Thoracic aorta (tissue), 2 donors: ENCODE measurements around the gene ATAT1. TPM values are rescaled to one million over a fixed set of nuclear protein-coding genes. Genes with fewer than 3 reads are reported as not detected.
A peak's percentile ranks its signal among the peaks of the same experiment; 100 is the strongest.

Experiments
- ATAC-seq: fragments of 150-250 bp; one replicate; pipeline ENCODE4 v1.8.0; 2017; ENCODE audit warnings: low read depth; ENCODE audit not compliant: insufficient number of reproducible peaks, low FRiP score
- DNase-seq: peaks from one replicate; pipeline ENCODE4 v3.0.0-alpha.2; 2020; ENCODE audit warnings: low spot score
- H3K27ac ChIP-seq, 2 donors: fragments of 200-600 bp; sonication (generic); 1 replicate in 1 of 2; 2 replicates in 1 of 2; pipeline ENCODE4 v1.5.1; 2016; ENCODE audit warnings: mild to moderate bottlenecking in 2 of 2, moderate library complexity in 2 of 2
- H3K27me3 ChIP-seq: fragments of 200-600 bp; sonication (generic); replicated peaks from 2 replicates; pipeline ENCODE4 v1.6.0; 2016; ENCODE audit warnings: mild to moderate bottlenecking; ENCODE audit not compliant: insufficient read depth
- H3K36me3 ChIP-seq: fragments of 200-600 bp; sonication (generic); one replicate; pipeline ENCODE4 v1.5.1; 2016
- H3K4me1 ChIP-seq, 2 donors: fragments of 200-600 bp; sonication (generic); 1 replicate in 1 of 2; 2 replicates in 1 of 2; pipeline versions ENCODE4 v1.5.1 to v1.6.0; 2016; ENCODE audit warnings: low read depth in 2 of 2, mild to moderate bottlenecking in 1 of 2; ENCODE audit not compliant: control insufficient read depth in 1 of 2
- H3K4me3 ChIP-seq: fragments of 200-600 bp; sonication (generic); 2 replicates; pipeline ENCODE4 v1.5.1; 2016; ENCODE audit warnings: mild to moderate bottlenecking
- H3K9me3 ChIP-seq: fragments of 200-600 bp; sonication (generic); 2 replicates; pipeline ENCODE4 v1.5.1; 2016
- total RNA-seq, 2 donors: library from RNA; depleted of rRNA; stranded (reverse); fragments of >200 nt; gene quantifications; one replicate each; pipeline versions ENCODE4 v1.1.0 to v1.2.3, GENCODE V29; 2016
- TF ChIP-seq, protein P1 (sequence below): fragments of 200-600 bp; sonication (generic); IDR thresholded peaks from one replicate; pipeline ENCODE4 v1.5.1; 2019; ENCODE audit warnings: antibody characterized with exemption

ATAT1 gene
- total RNA-seq, 2 donors from 2014 or later, result 4.1 to 12.2 TPM

DNA sequence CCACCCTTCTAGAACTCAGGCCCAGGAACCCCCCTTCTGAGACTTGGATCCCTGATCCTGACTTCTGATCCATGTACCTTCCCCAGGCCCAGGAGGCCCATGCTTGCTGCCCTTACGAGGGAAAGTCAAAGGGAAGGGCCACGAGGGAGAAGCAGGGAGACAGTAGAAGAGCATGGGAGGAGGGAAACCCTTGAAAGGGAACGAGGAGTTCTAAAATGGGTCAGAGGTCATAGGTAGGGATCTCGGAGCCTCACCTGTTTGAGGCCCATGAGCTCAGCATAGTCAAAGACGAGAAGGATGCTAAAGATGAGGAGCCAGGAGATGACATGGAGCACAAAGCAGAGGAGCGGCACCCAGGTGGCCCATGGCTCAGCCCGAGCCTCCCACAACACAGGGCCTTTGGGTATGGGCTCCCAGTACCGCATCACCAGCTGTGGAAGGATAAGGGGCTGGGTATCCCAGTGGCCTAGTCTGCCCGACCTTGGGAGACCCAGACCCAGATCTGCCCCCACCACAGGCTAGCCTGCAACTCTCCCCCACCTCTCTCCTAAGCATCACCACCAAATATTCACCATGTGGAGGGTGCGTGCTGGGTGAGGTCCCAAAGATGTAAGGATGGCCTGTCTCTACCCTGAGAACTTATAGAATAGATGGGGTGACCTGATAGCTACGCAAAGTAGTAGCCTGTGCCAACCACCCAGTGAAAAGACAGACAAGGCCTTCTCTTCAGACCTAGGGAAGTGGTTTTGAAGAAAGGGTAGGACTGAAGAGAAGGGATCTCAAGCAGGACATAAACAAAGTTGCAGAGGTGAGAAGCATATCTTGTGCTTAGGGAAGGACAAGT, 62.6 kb downstream of the ATAT1 start:
- Histone ChIP-seq H3K27me3 (no peaks in the 10 kb centered on the region), H3K9me3 (no peaks in the 10 kb centered on the region), H3K4me1 (peaks cover 24 to 36% of the 10 kb centered on the region in 2 donors), H3K27ac (peak overlapping the region; percentile 100), H3K4me3 (no peak overlapping the region), H3K36me3 (no peaks in the 10 kb centered on the region)
- DNase-seq, result no peak
- TF ChIP-seq, protein P1, sequence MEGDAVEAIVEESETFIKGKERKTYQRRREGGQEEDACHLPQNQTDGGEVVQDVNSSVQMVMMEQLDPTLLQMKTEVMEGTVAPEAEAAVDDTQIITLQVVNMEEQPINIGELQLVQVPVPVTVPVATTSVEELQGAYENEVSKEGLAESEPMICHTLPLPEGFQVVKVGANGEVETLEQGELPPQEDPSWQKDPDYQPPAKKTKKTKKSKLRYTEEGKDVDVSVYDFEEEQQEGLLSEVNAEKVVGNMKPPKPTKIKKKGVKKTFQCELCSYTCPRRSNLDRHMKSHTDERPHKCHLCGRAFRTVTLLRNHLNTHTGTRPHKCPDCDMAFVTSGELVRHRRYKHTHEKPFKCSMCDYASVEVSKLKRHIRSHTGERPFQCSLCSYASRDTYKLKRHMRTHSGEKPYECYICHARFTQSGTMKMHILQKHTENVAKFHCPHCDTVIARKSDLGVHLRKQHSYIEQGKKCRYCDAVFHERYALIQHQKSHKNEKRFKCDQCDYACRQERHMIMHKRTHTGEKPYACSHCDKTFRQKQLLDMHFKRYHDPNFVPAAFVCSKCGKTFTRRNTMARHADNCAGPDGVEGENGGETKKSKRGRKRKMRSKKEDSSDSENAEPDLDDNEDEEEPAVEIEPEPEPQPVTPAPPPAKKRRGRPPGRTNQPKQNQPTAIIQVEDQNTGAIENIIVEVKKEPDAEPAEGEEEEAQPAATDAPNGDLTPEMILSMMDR, result no peak
- ATAC-seq, result no peak

DNA sequence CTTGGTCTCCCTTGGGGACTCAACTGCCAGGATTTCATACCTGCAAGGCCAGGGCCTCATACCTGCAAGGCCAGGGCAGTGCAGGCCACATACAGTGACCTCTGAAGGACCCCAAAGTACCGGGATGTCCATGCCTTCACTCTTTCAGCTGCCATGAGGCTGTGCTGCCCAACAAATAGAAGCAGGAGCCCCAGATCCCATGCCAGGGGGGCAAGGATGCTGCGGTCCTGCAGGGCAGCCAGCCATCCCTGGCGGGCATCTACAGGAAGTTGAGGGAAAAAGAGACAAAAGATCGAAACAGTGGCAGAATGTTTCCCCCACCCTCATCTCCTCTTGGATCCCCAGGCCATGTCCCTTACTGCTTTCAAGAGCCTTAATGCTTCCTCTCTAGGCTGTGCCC, 63.3 kb downstream of the ATAT1 start:
- Histone ChIP-seq H3K4me3 (peak overlapping the region; percentile 92), H3K9me3 (no peaks in the 10 kb centered on the region), H3K27me3 (no peaks in the 10 kb centered on the region), H3K27ac (peak overlapping the region; percentile 92 to 100), H3K4me1 (peaks cover 24 to 35% of the 10 kb centered on the region in 2 donors), H3K36me3 (no peaks in the 10 kb centered on the region)
- TF ChIP-seq, protein P1, result no peak
- no peak for DNase-seq
- ATAC-seq, result no peak

DNA sequence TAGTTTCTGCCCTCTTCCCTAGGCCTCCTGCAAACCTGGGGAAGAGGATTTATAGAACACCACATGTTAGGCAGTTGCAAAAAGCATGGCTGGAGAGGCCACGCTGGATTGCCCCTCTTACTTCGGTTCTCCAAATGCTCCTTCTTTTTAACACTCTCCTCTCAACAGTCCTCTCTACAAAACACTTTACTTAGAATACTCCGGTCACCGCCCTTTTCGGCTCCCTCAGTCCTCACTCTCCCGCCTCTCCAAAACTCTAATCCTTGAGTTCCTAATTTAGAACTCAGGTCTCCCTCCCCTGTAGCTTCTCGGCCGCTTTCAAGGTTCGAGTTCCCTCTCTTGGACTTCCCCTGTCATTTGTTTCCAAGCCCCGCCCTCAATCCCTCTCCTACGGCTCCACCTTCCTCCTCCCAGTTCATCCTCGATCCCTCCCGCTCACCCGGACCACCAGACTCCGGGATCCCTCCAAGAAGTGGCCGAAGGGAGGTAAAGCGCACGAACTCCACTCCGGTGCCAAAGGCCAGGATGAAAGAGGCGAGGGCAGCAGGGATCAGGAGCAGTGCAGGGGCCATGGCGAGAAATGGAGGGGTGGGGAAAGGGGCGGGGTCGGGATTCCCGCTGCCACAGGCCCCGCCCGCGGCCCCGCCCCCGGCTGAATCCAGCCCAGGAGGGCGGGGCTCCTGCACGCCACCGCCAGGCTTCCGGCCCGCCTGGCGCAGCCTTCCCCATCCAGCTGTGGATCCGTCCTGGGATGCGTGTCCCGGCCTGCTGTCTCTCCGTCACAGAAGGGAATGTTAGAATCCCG, 63.9 kb downstream of the ATAT1 start, which contains the start of gene NRM:
Gene NRM (minus strand): TSS at position 582 of the 805 bp plus-strand sequence. CDS start 10 bp downstream, at position 572.
- TF ChIP-seq, protein P1, result no peak
- Histone ChIP-seq H3K36me3 (no peaks in the 10 kb centered on the region), H3K4me3 (peak within 1 kb of the TSS; percentile 92), H3K27me3 (no peaks in the 10 kb centered on the region), H3K4me1 (peaks cover 25 to 37% of the 10 kb centered on the region in 2 donors), H3K27ac (peak within 1 kb of the TSS; percentile 92 to 100), H3K9me3 (no peaks in the 10 kb centered on the region)
- ATAC-seq (peak; percentile 66), DNase-seq (peak; percentile 80)

DNA sequence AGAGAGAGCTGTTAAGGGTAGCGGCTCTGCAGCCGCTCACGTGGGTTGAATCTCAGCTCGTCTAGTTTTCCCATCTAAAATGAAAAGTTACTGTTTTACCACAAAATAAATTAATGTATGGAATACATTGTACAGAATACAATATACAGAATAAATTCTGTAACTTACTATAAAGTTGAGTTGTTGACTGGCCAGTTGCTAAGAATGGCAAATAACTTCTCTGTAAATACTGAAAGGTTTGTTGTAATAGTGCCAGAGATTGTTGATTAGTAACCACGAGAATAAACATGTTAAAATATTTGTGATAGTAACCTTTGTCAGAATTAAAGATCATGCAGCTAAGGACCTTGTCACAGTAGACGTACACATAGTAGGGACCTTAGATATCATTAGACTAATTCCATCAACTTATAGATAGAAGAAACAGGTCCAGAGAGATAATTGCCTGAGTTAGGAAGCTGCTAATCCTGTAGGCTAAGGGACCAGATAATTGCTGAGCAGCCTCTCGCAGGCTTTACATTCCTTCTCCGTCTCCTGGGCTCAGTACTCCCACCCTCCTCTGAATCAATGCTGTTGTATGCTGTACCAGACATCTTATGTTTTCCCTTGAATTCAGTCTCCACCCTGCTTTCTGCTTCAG, 64.7 kb downstream of the ATAT1 start:
- DNase-seq, result no peak
- H3K4me3 ChIP-seq, result peak overlapping the region; percentile 92

More for the DNA sequence above, 64.7 kb downstream of the ATAT1 start:
- peak overlapping the region; percentile 92 to 100 for H3K27ac ChIP-seq
- H3K36me3 ChIP-seq, result no peaks in the 10 kb centered on the region
- H3K4me1 ChIP-seq, result peaks cover 28 to 39% of the 10 kb centered on the region in 2 donors
- TF ChIP-seq, protein P1, result no peak
- no peak for ATAC-seq
- no peaks in the 10 kb centered on the region for H3K9me3 ChIP-seq
- no peaks in the 10 kb centered on the region for H3K27me3 ChIP-seq

Other genes with a start within 250 kb of the ATAT1 start
- gene HLA-E, start 137.4 kb upstream of the ATAT1 start, total RNA-seq, result 100 to 1,000 TPM; 507 to 602 TPM
- gene GNL1, start 70.4 kb upstream of the ATAT1 start, total RNA-seq, result 10 to 100 TPM; 32.9 to 39.0 TPM
- gene PRR3, start 69.6 kb upstream of the ATAT1 start, total RNA-seq, result 10 to 100 TPM in 1 of 2 donors, 1 to 10 TPM in 1; 4.2 to 10.4 TPM
- gene ABCF1, start 55.4 kb upstream of the ATAT1 start, total RNA-seq, result 10 to 100 TPM; 24.2 to 52.1 TPM
- gene PPP1R10, start 9.6 kb upstream of the ATAT1 start, total RNA-seq, result 10 to 100 TPM; 28.7 to 43.1 TPM
- gene MRPS18B, start 9.0 kb upstream of the ATAT1 start, total RNA-seq, result 10 to 100 TPM; 23.6 to 27.3 TPM
- 10 to 100 TPM; 17.1 to 30.3 TPM for gene C6orf136, start 20.3 kb downstream of the ATAT1 start, total RNA-seq
- gene DHX16, start 46.1 kb downstream of the ATAT1 start, total RNA-seq, result 10 to 100 TPM; 27.4 to 55.2 TPM
- 10 to 100 TPM; 65.7 to 88.2 TPM for gene PPP1R18, start 59.8 kb downstream of the ATAT1 start, total RNA-seq
- 10 to 100 TPM in 1 of 2 donors, 1 to 10 TPM in 1; 2.3 to 17.1 TPM for gene NRM, start 64.1 kb downstream of the ATAT1 start, total RNA-seq
- 10 to 100 TPM; 16.6 to 22.6 TPM for gene MDC1, start 90.4 kb downstream of the ATAT1 start, total RNA-seq
- 100 to 1,000 TPM; 172 to 243 TPM for gene TUBB, start 93.5 kb downstream of the ATAT1 start, total RNA-seq
- 100 to 1,000 TPM; 135 to 177 TPM for gene FLOT1, start 115.8 kb downstream of the ATAT1 start, total RNA-seq
- 10 to 100 TPM; 43.5 to 43.8 TPM for gene IER3, start 117.7 kb downstream of the ATAT1 start, total RNA-seq